Measurements from ENCODE around the gene LAMA3.

DNA sequence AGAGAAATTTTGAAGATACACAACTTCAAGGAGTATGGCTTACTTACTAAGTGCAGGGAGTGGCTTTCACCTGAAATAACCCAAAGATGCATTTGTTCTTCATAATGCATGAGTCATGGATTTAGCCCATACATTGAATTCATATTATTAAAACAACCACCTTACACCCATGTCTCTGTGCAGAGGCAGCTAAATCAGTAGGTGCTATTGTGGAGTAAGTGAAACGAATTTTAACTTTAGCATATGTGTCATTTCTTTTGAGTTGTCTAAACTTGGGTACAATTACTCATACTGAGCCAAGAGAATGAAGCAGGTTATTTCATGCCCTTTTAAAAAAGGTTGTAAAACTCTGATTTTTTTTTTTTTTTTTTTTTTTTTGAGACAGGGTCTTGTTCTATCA lies 15.5 kb upstream of the LAMA3 start:
- TF ChIP-seq, protein P1, sequence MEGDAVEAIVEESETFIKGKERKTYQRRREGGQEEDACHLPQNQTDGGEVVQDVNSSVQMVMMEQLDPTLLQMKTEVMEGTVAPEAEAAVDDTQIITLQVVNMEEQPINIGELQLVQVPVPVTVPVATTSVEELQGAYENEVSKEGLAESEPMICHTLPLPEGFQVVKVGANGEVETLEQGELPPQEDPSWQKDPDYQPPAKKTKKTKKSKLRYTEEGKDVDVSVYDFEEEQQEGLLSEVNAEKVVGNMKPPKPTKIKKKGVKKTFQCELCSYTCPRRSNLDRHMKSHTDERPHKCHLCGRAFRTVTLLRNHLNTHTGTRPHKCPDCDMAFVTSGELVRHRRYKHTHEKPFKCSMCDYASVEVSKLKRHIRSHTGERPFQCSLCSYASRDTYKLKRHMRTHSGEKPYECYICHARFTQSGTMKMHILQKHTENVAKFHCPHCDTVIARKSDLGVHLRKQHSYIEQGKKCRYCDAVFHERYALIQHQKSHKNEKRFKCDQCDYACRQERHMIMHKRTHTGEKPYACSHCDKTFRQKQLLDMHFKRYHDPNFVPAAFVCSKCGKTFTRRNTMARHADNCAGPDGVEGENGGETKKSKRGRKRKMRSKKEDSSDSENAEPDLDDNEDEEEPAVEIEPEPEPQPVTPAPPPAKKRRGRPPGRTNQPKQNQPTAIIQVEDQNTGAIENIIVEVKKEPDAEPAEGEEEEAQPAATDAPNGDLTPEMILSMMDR (IDR thresholded peaks at IDR 0.05): no peak
- TF ChIP-seq TCF7L2 (IDR thresholded peaks at IDR 0.05; ENCODE audit: low read depth, low read length): no peak
- no peak for TF ChIP-seq SIN3A (IDR thresholded peaks at IDR 0.05; ENCODE audit: borderline replicate concordance, insufficient read depth, low read depth, low read length)
- no peak for TF ChIP-seq POLR2AphosphoS5 (IDR thresholded peaks at IDR 0.05; ENCODE audit: low read depth, low read length)
- TF ChIP-seq, protein P2, sequence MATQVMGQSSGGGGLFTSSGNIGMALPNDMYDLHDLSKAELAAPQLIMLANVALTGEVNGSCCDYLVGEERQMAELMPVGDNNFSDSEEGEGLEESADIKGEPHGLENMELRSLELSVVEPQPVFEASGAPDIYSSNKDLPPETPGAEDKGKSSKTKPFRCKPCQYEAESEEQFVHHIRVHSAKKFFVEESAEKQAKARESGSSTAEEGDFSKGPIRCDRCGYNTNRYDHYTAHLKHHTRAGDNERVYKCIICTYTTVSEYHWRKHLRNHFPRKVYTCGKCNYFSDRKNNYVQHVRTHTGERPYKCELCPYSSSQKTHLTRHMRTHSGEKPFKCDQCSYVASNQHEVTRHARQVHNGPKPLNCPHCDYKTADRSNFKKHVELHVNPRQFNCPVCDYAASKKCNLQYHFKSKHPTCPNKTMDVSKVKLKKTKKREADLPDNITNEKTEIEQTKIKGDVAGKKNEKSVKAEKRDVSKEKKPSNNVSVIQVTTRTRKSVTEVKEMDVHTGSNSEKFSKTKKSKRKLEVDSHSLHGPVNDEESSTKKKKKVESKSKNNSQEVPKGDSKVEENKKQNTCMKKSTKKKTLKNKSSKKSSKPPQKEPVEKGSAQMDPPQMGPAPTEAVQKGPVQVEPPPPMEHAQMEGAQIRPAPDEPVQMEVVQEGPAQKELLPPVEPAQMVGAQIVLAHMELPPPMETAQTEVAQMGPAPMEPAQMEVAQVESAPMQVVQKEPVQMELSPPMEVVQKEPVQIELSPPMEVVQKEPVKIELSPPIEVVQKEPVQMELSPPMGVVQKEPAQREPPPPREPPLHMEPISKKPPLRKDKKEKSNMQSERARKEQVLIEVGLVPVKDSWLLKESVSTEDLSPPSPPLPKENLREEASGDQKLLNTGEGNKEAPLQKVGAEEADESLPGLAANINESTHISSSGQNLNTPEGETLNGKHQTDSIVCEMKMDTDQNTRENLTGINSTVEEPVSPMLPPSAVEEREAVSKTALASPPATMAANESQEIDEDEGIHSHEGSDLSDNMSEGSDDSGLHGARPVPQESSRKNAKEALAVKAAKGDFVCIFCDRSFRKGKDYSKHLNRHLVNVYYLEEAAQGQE (IDR thresholded peaks at IDR 0.05; ENCODE audit: insufficient read depth in 1 of 2, low read depth in 2 of 2, low read length in 1 of 2): no peak

Measured in Panc1 (cell line).